Type B pancreatic cell (in vitro differentiated cells): ENCODE results near the gene OR2A5. TPM values are rescaled to one million over a fixed set of nuclear protein-coding genes. Genes with fewer than 3 reads are reported as not detected.
"Not testable (repeated sequence)": the region's sequence is repeated elsewhere in the genome, so short reads cannot be mapped to it uniquely, and the experiment has no call there.

Source experiments
- DNase-seq: peaks from one replicate; pipeline ENCODE4 v3.0.0; 2021; ENCODE audit warnings: mixed read lengths; ENCODE audit not compliant: unreplicated experiment; ENCODE audit errors: extremely low spot score
- H3K27ac Mint-ChIP-seq: 2 replicates; pipeline ENCODE4 v1.8.0; 2021; ENCODE audit warnings: mild to moderate bottlenecking, mixed read lengths
- H3K27me3 Mint-ChIP-seq: 2 replicates; pipeline ENCODE4 v1.8.0; 2021; ENCODE audit warnings: mixed read lengths
- H3K36me3 Mint-ChIP-seq: 2 replicates; pipeline ENCODE4 v1.8.0; 2021; ENCODE audit warnings: mixed read lengths
- H3K4me1 Mint-ChIP-seq: one replicate; pipeline ENCODE4 v1.8.0; 2021; ENCODE audit warnings: mixed read lengths; ENCODE audit not compliant: unreplicated experiment
- H3K4me3 Mint-ChIP-seq: 2 replicates; pipeline ENCODE4 v1.8.0; 2021; ENCODE audit warnings: mild to moderate bottlenecking, mixed read lengths
- H3K9me3 Mint-ChIP-seq: 2 replicates; pipeline ENCODE4 v1.8.0; 2021; ENCODE audit warnings: mixed read lengths
- total RNA-seq: library from RNA; stranded (reverse); gene quantifications from 2 replicates; pipeline ENCODE4 v1.2.1, GENCODE V29; 2021; ENCODE audit warnings: low replicate concordance
- TF ChIP-seq, protein P1 (sequence below): fragments of 200-600 bp; sonication (generic); conservative IDR thresholded peaks from 2 replicates; pipeline ENCODE4 v1.5.0; 2021; ENCODE audit warnings: antibody characterized with exemption, mild to moderate bottlenecking

OR2A5 gene
- total RNA-seq, 1 donor from 2014 or later, result not detected

DNA sequence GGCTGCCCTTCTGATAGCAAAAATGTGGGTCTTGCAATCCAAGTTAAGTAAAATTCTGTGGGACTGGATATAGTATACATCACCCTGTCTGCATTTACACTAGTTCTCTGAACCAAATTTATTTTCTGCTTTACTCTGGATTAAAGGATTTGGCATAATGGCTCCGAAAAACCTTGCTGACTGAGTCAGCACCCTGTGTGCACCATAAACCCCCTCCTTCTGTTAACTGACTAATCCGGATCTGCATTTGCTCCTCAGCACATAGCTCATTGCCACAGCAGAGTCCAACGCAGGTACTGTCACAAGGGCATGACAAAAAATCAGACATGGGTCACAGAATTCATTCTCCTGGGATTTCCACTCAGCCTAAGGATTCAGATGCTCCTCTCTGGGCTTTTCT, 1.3 kb downstream of the OR2A5 start:
- Mint-ChIP-seq H3K4me1 (no peaks in the 10 kb centered on the region), H3K27me3 (peaks cover 2% of the 10 kb centered on the region)

DNA sequence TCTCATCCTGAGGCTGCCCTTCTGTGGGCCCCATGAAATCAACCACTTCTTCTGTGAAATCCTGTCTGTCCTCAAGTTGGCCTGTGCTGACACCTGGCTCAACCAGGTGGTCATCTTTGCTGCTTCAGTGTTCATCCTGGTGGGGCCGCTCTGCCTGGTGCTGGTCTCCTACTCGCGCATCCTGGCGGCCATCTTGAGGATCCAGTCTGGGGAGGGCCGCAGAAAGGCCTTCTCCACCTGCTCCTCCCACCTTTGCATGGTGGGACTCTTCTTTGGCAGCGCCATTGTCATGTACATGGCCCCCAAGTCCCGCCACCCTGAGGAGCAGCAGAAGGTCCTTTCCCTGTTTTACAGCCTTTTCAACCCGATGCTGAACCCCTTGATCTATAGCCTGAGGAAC, 2.1 kb downstream of the OR2A5 start:
- not testable (repeated sequence) for H3K27me3 Mint-ChIP-seq, DNase-seq, H3K9me3 Mint-ChIP-seq, H3K36me3 Mint-ChIP-seq, H3K4me1 Mint-ChIP-seq, H3K27ac Mint-ChIP-seq, H3K4me3 Mint-ChIP-seq

More for the DNA sequence above, 1.3 kb downstream of the OR2A5 start:
- no peak for DNase-seq
- no peak overlapping the region for H3K27ac Mint-ChIP-seq
- no peaks in the 10 kb centered on the region for H3K36me3 Mint-ChIP-seq
- H3K4me3 Mint-ChIP-seq, result no peak overlapping the region
- TF ChIP-seq, protein P1, sequence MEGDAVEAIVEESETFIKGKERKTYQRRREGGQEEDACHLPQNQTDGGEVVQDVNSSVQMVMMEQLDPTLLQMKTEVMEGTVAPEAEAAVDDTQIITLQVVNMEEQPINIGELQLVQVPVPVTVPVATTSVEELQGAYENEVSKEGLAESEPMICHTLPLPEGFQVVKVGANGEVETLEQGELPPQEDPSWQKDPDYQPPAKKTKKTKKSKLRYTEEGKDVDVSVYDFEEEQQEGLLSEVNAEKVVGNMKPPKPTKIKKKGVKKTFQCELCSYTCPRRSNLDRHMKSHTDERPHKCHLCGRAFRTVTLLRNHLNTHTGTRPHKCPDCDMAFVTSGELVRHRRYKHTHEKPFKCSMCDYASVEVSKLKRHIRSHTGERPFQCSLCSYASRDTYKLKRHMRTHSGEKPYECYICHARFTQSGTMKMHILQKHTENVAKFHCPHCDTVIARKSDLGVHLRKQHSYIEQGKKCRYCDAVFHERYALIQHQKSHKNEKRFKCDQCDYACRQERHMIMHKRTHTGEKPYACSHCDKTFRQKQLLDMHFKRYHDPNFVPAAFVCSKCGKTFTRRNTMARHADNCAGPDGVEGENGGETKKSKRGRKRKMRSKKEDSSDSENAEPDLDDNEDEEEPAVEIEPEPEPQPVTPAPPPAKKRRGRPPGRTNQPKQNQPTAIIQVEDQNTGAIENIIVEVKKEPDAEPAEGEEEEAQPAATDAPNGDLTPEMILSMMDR, result no peak
- no peaks in the 10 kb centered on the region for H3K9me3 Mint-ChIP-seq

DNA sequence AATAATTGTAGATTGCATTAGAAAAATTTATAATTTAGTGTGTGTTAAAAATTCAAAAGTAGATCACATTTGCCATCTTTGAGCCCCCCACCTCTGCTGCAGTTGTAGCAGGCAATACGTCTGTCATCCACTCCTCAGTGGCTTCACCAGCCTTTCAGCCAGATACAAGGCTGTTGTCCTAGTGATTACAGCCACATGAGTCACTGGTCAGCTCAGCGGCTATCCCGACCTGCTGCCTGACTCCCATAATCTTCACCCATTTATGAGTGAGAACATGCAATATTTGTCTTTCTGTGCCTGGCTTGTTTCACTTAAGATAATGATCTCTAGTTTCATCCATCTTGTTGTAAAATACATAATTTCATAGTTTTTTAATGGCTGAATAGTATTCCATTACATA, 9.2 kb downstream of the OR2A5 start:
- Mint-ChIP-seq H3K27ac (no peak overlapping the region), H3K9me3 (no peaks in the 10 kb centered on the region), H3K4me3 (no peak overlapping the region), H3K27me3 (no peaks in the 10 kb centered on the region), H3K36me3 (no peaks in the 10 kb centered on the region), H3K4me1 (no peaks in the 10 kb centered on the region)
- TF ChIP-seq, protein P1, result no peak
- no peak for DNase-seq

DNA sequence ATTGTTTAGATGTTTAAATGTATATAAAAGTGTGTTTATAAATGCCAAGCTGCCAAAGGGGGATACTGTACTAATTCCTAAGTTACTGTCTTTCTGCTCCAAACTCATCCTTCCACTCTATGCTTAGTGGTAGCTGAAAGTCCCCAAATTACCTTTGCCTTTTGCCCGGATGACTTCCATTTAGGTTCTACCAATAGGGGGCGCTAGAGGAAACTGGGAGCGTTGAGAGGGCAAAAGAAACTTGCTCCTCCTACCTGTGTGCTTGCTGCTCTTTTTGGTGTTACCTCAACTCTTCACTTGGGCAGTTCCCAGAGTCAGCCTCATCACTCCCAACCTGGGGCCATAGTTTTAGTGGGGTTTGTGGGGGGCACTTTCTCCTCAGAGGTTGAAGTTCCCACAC, 15.0 kb downstream of the OR2A5 start:
- Mint-ChIP-seq H3K27me3 (peaks cover 7% of the 10 kb centered on the region), H3K27ac (no peak overlapping the region), H3K9me3 (no peaks in the 10 kb centered on the region), H3K36me3 (no peaks in the 10 kb centered on the region), H3K4me1 (no peaks in the 10 kb centered on the region), H3K4me3 (no peak overlapping the region)
- DNase-seq, result no peak
- TF ChIP-seq, protein P1, result peak; percentile 59

GRCh38 chr7:144069511-144069910, 20.8 kb downstream of the OR2A5 start, which contains the start of gene OR2A25:
Gene OR2A25 (plus strand): TSS chr7:144069811. CDS start chr7:144074220, 4,409 bp downstream.
- H3K27ac Mint-ChIP-seq, result no peak within 1 kb of the TSS
- no peaks in the 10 kb centered on the region for H3K36me3 Mint-ChIP-seq
- H3K4me3 Mint-ChIP-seq, result no peak within 1 kb of the TSS
- no peaks in the 10 kb centered on the region for H3K4me1 Mint-ChIP-seq
- TF ChIP-seq, protein P1, result no peak
- H3K27me3 Mint-ChIP-seq, result peaks cover 4% of the 10 kb centered on the region
- no peaks in the 10 kb centered on the region for H3K9me3 Mint-ChIP-seq
- no peak for DNase-seq

DNA sequence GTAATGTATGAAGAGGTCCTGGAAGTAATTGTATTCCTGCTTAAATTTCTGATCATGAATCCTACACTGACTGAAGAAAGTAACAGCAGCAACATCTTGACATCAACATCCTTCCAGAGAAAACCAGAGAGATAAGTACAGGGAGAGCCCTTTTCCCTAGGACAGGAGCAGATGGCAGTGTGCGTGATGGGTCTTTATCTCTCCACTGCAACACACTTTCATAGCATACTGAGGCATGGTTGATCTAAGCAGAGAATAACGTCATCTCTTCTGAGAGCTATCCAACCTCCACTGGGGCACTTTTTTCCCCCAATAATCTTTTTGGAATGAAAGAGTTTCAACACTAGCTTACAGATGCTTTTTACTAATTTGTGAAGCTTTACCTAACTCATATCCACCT, 21.2 kb downstream of the OR2A5 start:
- Mint-ChIP-seq H3K27me3 (peaks cover 4% of the 10 kb centered on the region), H3K9me3 (no peaks in the 10 kb centered on the region), H3K27ac (no peak overlapping the region), H3K4me1 (no peaks in the 10 kb centered on the region), H3K36me3 (no peaks in the 10 kb centered on the region), H3K4me3 (no peak overlapping the region)
- TF ChIP-seq, protein P1, result no peak
- no peak for DNase-seq
